ENCODE results near the gene GPLD1.

The GPLD1 gene

GRCh38 chr6:24497254-24497970 lies 8.0 kb upstream of the GPLD1 start:
- no peak for DNase-seq

DNA sequence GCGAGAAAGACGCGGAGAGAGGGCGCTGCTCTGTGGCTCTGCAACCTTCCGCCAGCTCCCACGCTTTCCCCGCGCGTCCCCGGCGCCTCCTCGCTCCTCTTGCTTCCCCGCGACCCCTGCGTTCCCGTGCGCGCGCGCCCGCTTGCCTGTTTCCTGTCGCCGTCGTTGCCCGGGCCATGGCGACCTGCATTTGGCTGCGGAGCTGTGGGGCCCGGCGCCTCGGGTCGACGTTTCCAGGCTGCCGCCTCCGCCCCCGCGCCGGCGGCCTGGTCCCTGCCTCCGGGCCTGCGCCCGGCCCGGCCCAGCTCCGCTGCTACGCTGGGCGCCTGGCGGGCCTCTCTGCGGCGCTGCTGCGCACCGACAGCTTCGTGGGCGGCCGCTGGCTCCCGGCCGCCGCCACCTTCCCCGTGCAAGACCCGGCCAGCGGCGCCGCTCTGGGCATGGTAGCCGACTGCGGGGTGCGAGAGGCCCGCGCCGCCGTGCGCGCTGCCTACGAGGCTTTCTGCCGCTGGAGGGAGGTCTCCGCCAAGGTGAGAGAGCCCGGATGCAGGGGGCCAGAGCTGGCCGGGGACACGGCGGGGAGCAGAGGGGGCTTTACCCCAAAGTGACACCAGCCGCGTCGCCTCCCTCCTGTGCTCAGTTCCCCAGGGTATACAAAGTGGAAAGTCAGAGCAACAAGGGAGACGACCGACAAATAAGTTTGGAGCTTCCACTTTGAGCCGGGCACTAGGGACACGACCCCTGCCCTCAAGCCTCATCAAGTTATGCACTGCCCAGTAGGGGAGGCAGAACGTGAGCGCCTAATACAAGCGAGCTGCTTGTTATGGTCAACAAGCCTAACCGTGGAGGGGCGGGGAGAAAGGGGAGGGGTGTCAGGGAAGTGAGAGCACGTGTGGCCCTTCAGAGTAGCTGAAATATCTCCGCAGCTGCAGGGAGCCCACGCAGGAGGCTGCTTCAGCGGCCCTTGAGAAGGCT lies 5.7 kb upstream of the GPLD1 start, which contains the start of gene ALDH5A1:
Gene ALDH5A1 (plus strand): TSS at position 149 of the 975 bp plus-strand sequence. CDS start 28 bp downstream, at position 177.
- DNase-seq = peak; percentile 76

DNA sequence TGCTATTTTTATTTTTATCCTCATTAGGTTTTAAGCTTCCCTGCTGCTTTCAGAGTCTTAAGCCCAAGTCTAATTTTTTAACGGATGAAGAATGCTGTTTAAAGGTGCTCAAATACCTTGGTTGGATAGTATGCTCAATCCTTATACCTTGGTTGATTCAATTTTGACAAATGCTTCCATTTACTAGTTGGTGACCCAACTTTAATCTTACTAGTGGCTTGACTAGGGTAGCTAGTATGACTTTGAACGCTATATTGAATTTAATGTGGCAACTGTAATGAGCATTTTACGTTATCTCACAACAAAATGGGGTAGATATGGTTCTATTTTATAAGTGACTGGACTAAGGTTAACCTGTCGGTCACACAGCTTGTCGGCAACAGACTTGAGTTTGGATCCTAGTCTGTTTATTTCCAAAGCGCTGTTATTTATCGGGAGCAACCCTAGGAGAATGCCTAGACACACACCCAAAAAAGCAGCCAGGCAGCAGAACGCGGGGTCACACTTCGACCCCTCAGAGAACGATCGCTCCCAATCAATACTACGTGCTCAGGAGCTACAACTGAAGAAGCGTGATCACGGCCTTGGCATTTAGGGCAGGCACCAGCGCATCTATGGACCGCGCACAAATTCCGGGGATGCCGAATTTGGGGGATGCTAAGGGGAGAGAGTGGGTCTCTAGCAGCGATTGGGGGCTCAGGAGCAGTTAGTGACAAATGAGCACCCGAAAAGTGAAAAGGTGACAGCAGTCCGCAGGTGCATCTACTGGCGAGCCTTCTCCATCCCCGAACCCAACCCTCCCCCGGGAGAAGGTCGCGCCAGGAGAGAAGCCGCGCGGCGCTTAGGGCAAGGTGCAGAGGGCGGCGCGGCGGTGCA lies 4.8 kb upstream of the GPLD1 start:
- no peak for DNase-seq

DNA sequence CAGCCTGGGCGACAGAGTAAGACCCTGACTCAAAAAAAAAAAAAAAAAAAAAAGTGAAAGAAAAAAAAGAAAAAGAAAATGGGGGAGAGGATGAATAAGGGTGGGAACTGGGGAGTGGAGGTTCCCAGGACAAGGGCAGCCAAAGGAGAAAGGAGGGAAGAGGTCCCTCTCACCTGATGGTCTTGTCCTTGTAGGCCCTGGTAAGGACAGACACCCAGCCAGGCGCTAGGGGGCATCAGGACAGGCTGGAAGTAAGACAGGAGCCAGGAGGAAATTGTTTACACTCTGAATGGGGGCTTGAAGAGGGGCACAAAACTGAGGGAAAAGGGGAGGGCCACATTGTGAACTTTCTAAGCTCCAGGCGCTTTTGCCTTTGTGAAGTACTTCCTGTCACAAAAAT lies 3.1 kb upstream of the GPLD1 start:
- no peak for DNase-seq

GRCh38 chr6:24490948-24491347 lies 1.6 kb upstream of the GPLD1 start:
- DNase-seq = no peak

- no peak for DNase-seq
Measured at GRCh38 chr6:24489881-24490280, 503 bp upstream of the GPLD1 start.

GRCh38 chr6:24486065-24486464 lies 3.3 kb downstream of the GPLD1 start:
- no peak for DNase-seq

- DNase-seq = no peak
Measured at GRCh38 chr6:24484657-24485323, 4.6 kb downstream of the GPLD1 start.

DNA sequence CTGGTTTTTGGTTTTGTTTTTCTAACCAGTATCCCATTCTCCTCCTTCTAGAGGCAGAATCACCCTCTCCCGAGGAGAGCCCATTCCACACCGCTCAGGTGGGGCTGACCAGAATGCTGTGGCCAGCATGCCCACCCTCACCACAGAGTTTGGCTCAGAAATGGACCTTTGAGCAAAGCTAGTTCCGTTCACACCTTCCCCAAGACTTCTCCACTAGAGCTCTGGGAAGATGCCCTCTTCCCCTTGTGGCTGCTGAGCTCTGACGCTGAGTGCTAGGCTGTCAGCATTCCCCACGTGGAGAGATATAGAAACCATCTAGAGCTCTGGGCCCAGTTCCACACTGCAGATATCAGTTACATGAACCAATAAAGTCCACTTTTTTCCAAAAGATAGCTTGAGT lies 7.9 kb downstream of the GPLD1 start:
- DNase-seq = no peak

GRCh38 chr6:24480705-24481104 lies 8.7 kb downstream of the GPLD1 start:
- DNase-seq = no peak

GRCh38 chr6:24478903-24479302 lies 10.5 kb downstream of the GPLD1 start:
- no peak for DNase-seq

DNA sequence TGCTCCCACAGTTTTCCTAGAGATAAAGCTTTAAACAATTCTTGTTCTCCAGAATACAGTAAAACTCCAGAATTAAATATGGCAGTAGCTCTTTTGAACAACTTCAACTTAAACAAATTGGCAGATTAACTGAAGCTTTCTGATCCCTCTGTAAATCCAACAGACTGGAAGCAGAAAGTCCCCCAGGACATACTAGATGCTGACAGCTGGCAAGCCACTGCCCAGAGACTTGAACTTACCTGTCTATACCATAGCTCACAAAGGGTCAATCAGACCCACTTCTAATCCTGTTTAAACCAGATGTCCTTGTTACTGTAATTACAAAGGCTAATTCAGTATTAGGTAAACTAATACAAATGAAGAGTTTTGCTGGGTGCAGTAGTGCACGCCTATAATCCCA lies 12.3 kb downstream of the GPLD1 start:
- DNase-seq = no peak

DNA sequence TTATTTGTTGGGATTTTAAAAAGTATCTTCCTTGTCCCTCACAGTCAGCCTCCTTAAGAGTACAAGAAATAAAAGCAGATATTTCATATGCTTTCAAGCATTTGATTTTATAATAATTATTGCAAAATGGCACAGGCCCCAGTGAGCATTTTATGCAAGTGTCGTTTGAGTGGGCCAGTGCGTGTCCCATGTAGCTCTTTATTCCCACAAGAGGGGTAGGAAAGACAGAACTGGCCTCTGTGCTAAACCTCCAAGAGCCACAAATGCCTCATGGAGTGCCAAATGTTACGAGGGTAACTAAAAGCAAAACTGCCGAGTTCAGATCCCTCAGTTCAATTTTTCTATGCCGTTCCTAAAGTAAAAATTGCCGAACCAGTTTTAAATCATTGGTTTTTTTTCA lies 12.7 kb downstream of the GPLD1 start:
- no peak for DNase-seq

DNA sequence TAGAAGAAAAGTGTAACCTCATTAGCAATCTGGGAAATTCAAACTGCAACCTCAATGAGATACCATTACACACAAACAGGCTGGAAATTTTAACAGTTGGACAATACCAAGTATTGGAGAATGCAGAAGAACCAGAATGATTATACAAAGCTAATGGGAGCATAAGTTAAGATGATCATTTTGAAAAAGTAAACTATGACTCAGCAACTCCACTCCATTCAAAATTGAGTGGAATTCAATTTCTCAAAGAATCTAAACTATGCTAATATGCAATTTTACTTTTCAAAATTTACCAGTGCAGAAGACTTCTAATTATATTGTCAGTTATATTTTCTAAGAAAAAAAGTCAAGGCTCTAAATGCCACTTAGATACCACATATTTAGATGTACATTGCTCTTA lies 17.2 kb downstream of the GPLD1 start:
- no peak for DNase-seq

- no peak for DNase-seq
Measured at GRCh38 chr6:24469811-24470210, 19.6 kb downstream of the GPLD1 start.

DNA sequence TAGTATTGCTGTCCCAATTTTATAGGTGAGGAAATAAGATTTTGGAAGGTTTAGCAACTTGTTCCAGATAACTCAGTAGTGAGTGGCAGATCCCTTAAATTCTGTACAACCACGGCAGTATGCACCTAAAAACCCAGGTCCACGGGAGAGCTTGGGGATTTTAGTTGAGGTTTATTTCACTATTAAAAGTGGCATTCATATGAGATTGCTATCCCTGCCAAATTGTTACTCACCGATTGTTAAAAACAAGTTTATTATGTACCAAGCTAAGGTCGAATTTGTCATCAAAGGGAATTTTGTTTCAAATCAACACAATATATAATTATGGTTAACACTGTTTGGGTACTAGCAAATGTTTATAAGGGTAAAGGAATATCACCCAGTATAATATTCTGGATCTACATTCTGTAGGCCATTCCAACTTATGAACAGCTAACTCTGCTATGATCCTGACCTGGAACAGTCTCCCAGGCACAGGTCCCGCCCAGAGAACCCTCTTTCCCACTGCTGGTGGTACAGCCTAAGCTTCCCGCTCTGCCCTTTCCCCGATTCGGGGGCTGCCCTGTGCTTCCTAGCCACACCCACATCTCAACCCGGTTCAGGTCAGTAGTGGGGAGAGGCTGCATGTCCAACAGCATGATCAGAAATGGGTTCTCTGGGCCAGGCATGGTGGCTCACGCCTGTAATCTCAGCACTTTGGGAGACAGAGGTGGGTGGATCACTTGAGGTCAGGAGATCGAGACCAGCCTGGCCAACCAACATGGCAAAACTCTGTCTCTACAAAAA lies 24.9 kb downstream of the GPLD1 start:
- no peak for DNase-seq

- no peak for DNase-seq
Measured at GRCh38 chr6:24460966-24461365, 28.4 kb downstream of the GPLD1 start.

- no peak for DNase-seq
Measured at GRCh38 chr6:24458941-24459340, 30.4 kb downstream of the GPLD1 start.

DNA sequence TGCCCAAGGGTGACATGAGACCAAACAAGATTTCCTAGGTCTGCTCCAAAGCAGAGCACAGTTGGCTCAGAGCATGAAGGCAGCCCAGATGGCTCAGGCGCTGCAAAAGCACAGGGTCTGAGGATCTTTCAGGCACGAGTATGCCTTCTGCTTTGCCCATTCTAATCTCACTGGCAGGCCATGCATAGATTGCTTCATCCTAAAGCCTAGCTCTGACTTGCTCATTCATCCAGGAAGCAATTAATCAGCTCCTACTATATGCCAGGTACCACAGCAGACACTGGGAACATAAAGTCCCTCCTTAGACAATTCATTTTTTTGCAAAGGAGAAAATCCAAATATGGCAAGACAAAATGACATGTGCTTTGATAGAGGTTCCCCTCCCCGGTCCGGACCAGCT lies 31.2 kb downstream of the GPLD1 start:
- no peak for DNase-seq

- no peak for DNase-seq
Measured at GRCh38 chr6:24455061-24455460, 34.3 kb downstream of the GPLD1 start.

GRCh38 chr6:24454452-24454851 lies 34.9 kb downstream of the GPLD1 start:
- no peak for DNase-seq

DNA sequence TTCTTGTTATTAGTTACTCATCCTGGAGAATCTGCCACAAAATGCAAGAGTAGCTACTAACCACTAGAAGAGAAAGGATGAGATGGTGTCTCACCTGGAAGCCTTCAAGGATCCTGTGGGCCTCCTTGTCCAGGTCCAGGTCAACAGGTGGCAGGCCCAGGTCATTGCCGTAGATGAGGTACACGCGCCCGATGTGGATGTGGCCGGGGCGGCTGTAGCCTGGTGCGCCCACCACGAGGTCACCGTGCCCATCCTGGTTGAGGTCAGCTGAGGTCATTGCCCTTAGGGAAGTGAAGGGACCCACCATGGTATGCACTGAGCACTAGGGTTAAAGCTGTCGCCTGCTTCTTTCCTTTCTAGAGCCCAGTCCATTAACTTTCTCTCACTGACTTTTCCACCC lies 35.5 kb downstream of the GPLD1 start:
- no peak for DNase-seq
